HG03139 (cell line): ENCODE measurements around the gene BCAN.

Experiments used
- ATAC-seq: cut with Tn5 transposase; IDR thresholded peaks from one replicate; pipeline ENCODE4 v1.9.1; 2021; ENCODE audit not compliant: unreplicated experiment

Gene BCAN

GRCh38 chr1:156675210-156676113 is 33.5 kb downstream of the BCAN start:
- ATAC-seq: no peak

DNA sequence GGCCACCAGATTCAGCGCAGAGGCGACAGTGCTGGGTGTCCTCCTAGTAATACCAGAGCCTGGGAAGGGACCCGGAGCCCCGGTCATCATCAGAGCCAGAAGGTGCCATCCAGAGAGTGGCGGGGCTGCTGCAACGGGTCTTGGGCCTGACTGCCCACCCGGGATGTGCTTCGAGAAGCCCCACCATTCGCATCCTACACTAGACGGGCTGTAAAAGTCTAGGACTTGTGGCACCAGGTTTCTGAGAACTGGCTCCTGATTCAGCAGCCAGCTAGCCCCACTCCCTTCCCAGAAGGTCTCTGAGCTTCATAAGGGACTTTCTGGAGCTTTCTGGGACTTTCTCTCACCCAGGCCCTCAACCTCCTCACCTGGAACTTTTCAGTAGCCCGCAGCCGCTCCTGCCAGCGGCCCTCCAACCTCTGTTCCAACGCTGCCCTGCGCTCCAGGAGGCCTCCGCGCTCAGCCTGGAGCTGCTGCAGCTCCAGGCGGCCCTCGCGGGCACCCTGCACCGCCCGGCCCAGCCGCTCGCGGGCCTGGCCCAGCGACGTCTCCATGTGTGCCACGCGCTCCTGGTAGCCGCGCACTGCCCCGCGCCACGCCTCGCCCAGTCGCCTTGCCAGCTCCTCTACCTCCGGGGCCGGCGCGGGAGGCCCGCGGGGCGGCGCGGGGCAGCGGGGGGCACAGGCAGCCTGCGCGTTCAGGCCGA is 34.4 kb downstream of the BCAN start:
- no peak for ATAC-seq

- ATAC-seq: no peak
These were observed 35.1 kb downstream of the BCAN start, which contains the start of gene NES for GRCh38 chr1:156676820-156677615. Gene NES, minus strand, starts transcription at chr1:156677407. Its CDS starts 143 bp downstream, at chr1:156677264.

DNA sequence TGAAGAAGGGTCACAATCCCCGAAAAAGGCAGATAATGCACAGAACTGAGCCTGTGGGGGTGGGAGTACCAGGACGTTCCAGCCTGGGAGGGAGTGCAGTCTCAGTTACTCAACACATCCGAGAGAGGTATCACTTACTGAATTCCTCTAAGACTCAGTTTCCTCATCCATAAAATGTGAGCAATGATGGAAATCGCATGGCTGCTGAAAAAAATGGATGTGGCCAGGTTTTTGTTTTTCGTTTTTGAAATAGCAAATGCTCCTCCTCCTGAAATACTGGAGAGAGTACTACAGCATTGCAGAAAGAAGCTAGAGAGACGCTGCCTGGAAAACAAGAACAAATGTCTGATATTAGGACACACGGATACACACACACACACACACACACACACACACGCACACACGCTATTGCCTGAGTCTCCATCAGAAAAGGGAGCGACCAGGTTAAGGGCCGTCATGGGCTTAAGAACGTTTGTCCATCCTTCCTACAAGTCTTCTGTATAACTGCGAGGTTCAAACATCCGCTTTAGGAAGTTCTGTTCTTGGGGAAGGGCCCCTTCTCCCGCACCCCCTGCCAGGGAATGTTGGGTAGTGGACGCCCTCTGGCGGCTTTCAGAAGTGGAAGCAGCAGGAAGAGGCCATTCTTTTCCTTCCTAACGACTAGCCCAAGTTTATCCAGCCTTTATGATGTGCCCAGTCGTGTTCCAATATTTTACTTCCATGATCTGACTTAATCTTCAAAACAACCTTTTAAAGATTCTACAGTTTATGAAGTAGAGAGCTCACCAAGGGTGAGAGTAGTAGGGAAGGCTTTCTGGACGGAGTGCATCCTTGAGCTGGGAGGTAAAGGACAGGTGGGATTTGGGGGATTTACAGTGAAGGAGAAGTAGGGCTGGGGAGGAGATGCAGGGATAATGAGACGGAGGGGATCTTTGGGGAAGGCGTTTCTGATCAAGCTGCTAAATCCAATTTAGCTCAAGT is 36.0 kb downstream of the BCAN start:
- no peak for ATAC-seq

DNA sequence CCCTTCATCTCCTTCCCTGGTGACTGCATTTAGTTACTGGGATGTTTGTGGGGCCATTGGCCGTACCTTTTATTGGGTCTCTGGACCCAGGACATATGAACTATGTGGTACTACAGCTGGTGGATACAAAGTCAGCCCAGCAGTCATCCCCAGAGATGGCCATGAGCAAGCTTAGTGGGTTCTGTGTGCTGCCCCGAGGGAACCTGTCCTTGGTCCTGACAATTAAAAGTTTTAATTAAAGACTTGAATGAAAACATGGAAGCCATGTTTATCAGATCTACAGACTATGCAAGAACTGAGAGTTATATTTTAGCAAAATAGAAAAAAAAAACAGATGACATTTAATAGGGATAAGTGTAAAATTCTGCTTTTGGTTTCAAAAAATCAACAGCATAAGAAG is 38.1 kb downstream of the BCAN start:
- no peak for ATAC-seq

GRCh38 chr1:156681196-156681960 is 39.5 kb downstream of the BCAN start:
- no peak for ATAC-seq

DNA sequence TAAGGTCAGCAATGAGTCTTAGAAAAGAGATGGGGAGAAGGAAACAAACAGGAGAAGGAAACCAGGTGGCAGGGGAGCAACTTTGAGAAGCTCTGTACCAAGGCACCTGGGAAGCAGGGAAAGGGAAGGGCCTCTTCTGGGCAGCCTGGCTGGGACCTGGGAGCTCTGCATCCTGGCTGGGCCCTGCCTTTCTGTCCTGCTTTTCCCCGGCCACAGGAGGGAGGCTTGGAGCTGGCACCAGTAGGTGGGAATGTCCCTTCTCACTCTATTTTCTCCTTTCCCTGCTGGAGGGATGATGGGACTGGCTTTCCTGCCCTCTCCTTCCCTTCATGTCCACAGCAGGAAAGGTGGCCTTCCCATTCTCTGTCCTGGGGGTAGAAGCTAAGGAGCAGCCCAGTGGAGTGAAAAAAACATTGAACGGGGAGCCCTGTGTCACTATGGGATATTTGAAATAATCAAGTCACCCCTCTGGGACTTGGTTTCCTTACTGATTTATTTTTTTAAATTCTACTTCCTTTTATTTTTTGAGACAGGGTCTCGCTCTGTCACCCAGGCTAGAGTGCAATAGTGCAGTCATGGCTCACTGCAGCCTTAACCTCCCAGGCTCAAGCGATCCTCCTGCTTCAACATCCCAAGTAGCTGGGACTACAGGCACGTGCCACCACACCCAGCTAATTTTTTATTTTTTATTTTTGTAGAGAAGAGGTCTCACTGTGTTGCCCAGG is 40.4 kb downstream of the BCAN start:
- ATAC-seq: no peak

- ATAC-seq: no peak
These were observed 42.4 kb downstream of the BCAN start for GRCh38 chr1:156684227-156684782.

DNA sequence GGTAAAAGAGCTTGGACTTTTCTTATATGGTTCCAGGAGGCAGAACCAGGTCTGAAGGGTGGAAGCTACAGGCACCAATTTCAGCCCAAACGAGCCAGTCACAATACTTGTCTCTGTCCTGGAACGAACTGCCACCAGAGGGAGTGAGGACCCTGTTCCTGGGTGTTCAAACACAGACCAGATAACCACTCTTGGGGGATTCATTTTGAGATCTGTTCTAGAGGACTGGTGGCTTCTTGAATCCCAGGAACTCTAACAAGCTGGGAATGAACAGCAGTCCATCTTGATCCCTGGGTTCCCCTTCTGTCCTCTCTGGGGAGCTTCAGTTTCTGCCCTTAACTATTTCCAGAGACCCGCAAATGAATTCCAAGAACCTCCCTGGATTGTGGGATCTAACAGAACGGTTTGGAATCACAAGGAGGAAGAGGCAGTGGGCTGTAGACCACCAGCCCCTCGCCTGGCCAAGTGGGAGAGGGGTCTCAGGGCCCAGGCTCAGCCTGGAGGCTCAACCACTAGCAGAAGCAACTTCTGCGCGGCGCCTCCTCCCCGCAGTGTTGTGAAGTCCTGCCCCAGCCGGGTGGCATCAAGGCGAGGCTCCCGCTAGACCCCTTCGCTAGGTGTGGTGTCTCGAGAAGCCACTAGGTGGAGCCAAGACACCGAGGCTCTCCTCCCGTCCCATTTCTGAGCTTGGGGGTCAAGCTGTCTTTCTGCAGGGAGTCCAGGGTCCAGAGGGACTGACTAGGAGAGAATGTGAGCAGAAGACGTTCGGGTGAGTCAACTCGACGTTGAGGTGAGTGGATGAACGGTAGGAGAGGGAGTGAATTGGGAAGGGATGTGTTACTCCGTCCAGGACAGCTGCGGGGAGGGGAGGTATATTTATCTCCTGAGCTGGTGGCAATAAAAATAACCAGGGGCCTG is 47.4 kb downstream of the BCAN start:
- ATAC-seq: no peak

DNA sequence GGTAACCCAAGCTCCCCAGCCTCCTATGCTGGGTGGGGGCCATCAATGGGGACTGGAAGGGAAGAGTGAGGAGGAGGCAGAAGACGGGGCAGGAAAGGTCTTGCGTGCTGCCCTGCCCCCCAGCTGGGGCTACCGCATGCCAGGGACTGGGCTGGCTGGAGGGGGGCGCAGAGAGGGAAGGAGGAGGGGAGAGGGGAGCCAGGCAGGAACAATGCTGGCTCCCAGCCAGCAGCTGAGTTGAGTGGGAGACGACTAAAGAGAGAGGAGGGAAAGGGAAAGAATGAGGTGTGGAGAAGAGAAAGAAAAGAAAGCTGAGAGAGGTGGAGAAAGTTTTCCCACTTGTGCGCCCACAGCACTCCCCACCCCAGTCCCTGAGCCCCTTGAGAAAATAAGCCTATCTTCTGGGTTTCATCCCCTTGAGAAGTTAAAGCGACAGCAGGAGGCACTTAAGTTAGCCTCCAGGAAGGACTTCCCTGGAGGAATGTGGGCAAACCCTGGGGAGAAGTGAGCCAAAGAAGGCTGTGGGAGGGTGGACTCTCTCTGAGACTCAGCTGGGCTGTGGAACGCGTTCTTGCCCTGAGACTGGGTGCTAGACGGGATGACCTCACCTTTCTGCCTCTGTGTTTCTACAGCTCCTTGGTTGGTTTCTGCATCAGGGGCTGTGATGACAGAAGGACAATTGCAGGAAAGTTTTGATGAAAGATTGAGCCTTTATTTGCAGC is 48.2 kb downstream of the BCAN start:
- ATAC-seq: no peak

DNA sequence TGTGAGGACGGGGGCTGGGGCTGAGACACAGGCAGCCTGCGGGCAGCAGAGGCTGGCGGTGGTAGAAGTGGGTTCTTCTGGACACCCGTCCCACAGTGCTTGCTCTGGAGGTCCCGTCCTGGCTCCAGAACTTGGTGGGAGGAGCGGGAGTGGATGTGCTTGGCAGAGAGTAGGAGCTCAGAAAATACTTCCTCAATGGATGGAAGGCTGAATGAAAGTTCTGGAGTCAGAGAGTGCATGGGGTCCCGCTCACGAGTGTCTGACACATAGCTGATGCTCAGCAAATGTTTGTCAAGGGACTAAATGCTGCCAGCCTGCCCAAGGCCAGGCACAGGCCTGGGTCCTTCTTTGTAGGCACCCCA is 48.7 kb downstream of the BCAN start:
- no peak for ATAC-seq

- no peak for ATAC-seq
These were observed 49.3 kb downstream of the BCAN start for GRCh38 chr1:156691191-156691590.

DNA sequence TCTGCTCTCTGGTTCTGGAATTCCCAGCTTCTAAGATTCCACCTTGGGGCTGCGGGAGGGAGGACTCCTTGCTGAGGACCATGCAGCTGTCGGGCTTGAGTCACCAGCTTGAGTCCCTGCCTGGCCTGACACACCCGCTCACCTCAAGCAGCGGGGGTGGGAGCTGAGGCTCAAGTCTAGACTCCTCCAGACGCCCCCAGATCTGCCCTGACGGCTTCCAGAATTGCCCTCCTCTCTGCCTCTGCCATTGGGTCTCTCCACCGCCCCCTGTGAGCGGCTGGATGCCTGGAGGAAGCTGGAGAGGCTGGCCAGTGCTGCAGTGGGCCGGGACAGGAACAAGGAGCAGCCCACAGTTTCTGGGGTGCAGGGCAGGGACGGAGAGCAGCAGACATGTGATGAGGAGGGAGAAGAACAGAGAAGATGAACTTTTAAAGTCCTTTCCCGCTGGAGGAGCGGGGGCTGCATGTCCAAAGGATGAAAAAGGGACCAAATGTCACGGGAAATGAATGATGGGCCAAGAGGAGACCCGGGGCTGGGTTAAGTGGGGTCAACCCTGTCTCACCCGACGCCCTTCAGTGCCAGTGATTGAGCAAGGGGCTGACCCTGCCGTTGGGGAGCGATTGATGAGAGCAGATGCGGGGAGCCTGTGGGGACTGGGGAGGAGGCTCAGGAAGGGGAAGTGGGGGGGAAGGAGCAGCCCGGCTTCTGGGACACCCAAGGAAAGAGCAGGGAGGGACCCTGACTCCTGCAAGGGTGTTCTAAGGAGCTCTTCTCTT is 49.9 kb downstream of the BCAN start:
- no peak for ATAC-seq

GRCh38 chr1:156692441-156692924 is 50.6 kb downstream of the BCAN start:
- ATAC-seq: no peak

GRCh38 chr1:156692925-156693847 is 51.3 kb downstream of the BCAN start:
- ATAC-seq: no peak
